SK-N-SH treated with all-trans-retinoic acid at 6 μM for 48 hours (cell line): ENCODE results near the gene ZHX3.

Experiments
- ATAC-seq: fragments of 200-7000 bp; cut with Tn5 transposase; 3 replicates; pipeline ENCODE4 v1.9.1; 2020; ENCODE audit warnings: mild to moderate bottlenecking, moderate library complexity
- CREB5 ChIP-seq: fragments of 250-450 bp; sonication (Bioruptor Pico); IDR thresholded peaks from 2 replicates; pipeline ENCODE4 v1.5.1; 2020; ENCODE audit warnings: low read depth, mild to moderate bottlenecking, moderate library complexity
- CSDC2 ChIP-seq: fragments of 250-450 bp; sonication (Bioruptor Pico); IDR thresholded peaks from 2 replicates; pipeline ENCODE4 v1.5.0; 2020; ENCODE audit warnings: mild to moderate bottlenecking, moderate library complexity
- ESRRG ChIP-seq: fragments of 250-450 bp; sonication (Bioruptor Pico); IDR thresholded peaks from 2 replicates; pipeline ENCODE4 v1.6.1; 2021; ENCODE audit warnings: mild to moderate bottlenecking
- GLIS3 ChIP-seq: fragments of 250-450 bp; sonication (Bioruptor Pico); IDR thresholded peaks from 2 replicates; pipeline ENCODE4 v1.5.0; 2020; ENCODE audit warnings: mild to moderate bottlenecking, moderate library complexity
- ISL1 ChIP-seq: fragments of 250-450 bp; sonication (Bioruptor Pico); IDR thresholded peaks from 2 replicates; pipeline ENCODE4 v2.1.2; 2022; ENCODE audit warnings: mild to moderate bottlenecking, moderate library complexity
- OSR1 ChIP-seq: fragments of 250-450 bp; sonication (Bioruptor Pico); IDR thresholded peaks from 2 replicates; pipeline ENCODE4 v1.8.0; 2022; ENCODE audit warnings: moderate library complexity, mild to moderate bottlenecking, inconsistent platforms
- PATZ1 ChIP-seq: fragments of 250-450 bp; sonication (Bioruptor Pico); IDR thresholded peaks from 2 replicates; pipeline ENCODE4 v1.8.0; 2020; ENCODE audit warnings: mild to moderate bottlenecking, moderate library complexity, borderline replicate concordance
- POU6F1 ChIP-seq: fragments of 250-450 bp; sonication (Bioruptor Pico); IDR thresholded peaks from 2 replicates; pipeline ENCODE4 v1.8.0; 2021; ENCODE audit warnings: low read depth, mild to moderate bottlenecking, moderate library complexity, borderline replicate concordance
- PPARA ChIP-seq: fragments of 250-450 bp; sonication (Bioruptor Pico); IDR thresholded peaks from 2 replicates; pipeline ENCODE4 v1.5.0; 2020; ENCODE audit warnings: mild to moderate bottlenecking, borderline replicate concordance
- RARB ChIP-seq: fragments of 250-450 bp; sonication (Bioruptor Pico); IDR thresholded peaks from 2 replicates; pipeline ENCODE4 v1.8.0; 2021; ENCODE audit warnings: mild to moderate bottlenecking, moderate library complexity
- SNAI2 ChIP-seq: fragments of 250-450 bp; sonication (Bioruptor Pico); IDR thresholded peaks from 2 replicates; pipeline ENCODE4 v1.5.0; 2020; ENCODE audit warnings: mild to moderate bottlenecking, moderate library complexity
- TCF4 ChIP-seq: fragments of 250-450 bp; sonication (Bioruptor Pico); IDR thresholded peaks from 2 replicates; pipeline ENCODE4 v1.8.0; 2021; ENCODE audit warnings: mild to moderate bottlenecking, moderate library complexity, borderline replicate concordance
- TSHZ2 ChIP-seq: fragments of 250-450 bp; sonication (Bioruptor Pico); IDR thresholded peaks from 2 replicates; pipeline ENCODE4 v1.5.0; 2020; ENCODE audit warnings: mild to moderate bottlenecking, moderate library complexity
- ZC3H10 ChIP-seq: fragments of 250-450 bp; sonication (Bioruptor Pico); IDR thresholded peaks from 2 replicates; pipeline ENCODE4 v1.5.1; 2021; ENCODE audit warnings: mild to moderate bottlenecking, moderate library complexity
- ZFP3 ChIP-seq: fragments of 250-450 bp; sonication (Bioruptor Pico); IDR thresholded peaks from 2 replicates; pipeline ENCODE4 v1.5.0; 2020; ENCODE audit warnings: mild to moderate bottlenecking, moderate library complexity
- ZFP30 ChIP-seq: fragments of 450-650 bp; formaldehyde crosslinking; IDR thresholded peaks from 2 replicates; pipeline ENCODE4 v1.5.0; 2022; ENCODE audit warnings: mild to moderate bottlenecking, moderate library complexity
- ZNF70 ChIP-seq: fragments of 450-650 bp; formaldehyde crosslinking; IDR thresholded peaks from 2 replicates; pipeline ENCODE4 v1.5.0; 2020; ENCODE audit warnings: mild to moderate bottlenecking, moderate library complexity

The ZHX3 gene

GRCh38 chr20:41169162-41169690, 148.3 kb downstream of the ZHX3 start (continued):
- TF ChIP-seq CREB5 (CRISPR knock-in tag) (no peak), SNAI2 (CRISPR knock-in tag) (no peak)

GRCh38 chr20:41168281-41169161, 149.0 kb downstream of the ZHX3 start:
- no peak for ATAC-seq
- TF ChIP-seq ZC3H10 (CRISPR knock-in tag), result no peak
- TF ChIP-seq PPARA (CRISPR knock-in tag), result no peak
- TF ChIP-seq CREB5 (CRISPR knock-in tag), result no peak
- no peak for TF ChIP-seq OSR1 (CRISPR knock-in tag)
- no peak for TF ChIP-seq ZFP30 (CRISPR knock-in tag)
- no peak for TF ChIP-seq PATZ1 (CRISPR knock-in tag)
- TF ChIP-seq SNAI2 (CRISPR knock-in tag), result no peak
- TF ChIP-seq ZFP3, result no peak
- TF ChIP-seq RARB, result no peak
- no peak for TF ChIP-seq GLIS3
- TF ChIP-seq, all 23 proteins: peak for 0

GRCh38 chr20:41167481-41168253, 149.9 kb downstream of the ZHX3 start:
- no peak for TF ChIP-seq OSR1 (CRISPR knock-in tag)
- TF ChIP-seq ZC3H10 (CRISPR knock-in tag), result no peak
- TF ChIP-seq ISL1 (CRISPR knock-in tag), result no peak
- TF ChIP-seq, all 23 proteins: peak for 0
- no peak for ATAC-seq

GRCh38 chr20:41167118-41167470, 150.4 kb downstream of the ZHX3 start:
- ATAC-seq, result no peak
- TF ChIP-seq ISL1 (CRISPR knock-in tag) (no peak), TSHZ2 (no peak), ESRRG (CRISPR knock-in tag) (no peak), CREB5 (CRISPR knock-in tag) (no peak), PPARA (CRISPR knock-in tag) (no peak), POU6F1 (CRISPR knock-in tag) (no peak), ZNF70 (CRISPR knock-in tag) (no peak), TCF4 (CRISPR knock-in tag) (no peak), PATZ1 (CRISPR knock-in tag) (no peak), CSDC2 (CRISPR knock-in tag) (no peak)
